ENCODE results near the gene P2RY2. TPM values are rescaled to one million over a fixed set of nuclear protein-coding genes. Genes with fewer than 3 reads are reported as not detected.

Gene P2RY2
- total RNA-seq, 1 donor from 2014 or later: 18.3 TPM

DNA sequence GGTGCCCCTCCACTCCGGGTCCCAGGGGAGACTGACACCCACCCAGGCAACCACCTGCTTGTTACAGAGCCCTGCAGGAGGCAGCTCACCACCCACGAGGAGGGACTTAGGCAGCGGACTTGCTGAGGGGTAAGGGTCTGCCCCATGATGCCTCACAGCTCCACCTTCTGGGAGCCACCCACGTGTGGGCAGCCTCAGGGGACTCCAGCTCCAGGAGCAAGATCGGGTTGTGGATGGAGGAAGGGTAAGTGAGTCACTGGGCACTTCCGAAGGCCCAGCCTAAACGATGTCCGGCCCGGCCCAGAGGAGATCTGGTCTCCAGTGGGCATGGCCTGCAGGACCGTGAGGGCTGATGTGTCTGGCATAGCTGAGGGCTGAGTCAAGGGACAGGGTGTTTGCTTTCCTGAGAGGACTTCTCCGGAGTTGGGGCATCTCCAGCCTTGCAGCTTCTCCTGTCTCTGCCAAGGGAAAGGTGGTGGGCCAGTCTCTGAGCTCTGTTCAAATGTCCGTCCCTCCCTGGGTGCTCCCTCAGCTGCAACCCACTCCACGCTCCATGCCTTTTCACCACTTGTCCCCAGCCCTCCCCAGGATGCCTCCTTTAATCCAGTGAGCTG is 32.3 kb upstream of the P2RY2 start:
- peak overlapping the region in 1 of 2 donors; percentile 11 for H3K4me3 ChIP-seq
- TF ChIP-seq, protein P1, sequence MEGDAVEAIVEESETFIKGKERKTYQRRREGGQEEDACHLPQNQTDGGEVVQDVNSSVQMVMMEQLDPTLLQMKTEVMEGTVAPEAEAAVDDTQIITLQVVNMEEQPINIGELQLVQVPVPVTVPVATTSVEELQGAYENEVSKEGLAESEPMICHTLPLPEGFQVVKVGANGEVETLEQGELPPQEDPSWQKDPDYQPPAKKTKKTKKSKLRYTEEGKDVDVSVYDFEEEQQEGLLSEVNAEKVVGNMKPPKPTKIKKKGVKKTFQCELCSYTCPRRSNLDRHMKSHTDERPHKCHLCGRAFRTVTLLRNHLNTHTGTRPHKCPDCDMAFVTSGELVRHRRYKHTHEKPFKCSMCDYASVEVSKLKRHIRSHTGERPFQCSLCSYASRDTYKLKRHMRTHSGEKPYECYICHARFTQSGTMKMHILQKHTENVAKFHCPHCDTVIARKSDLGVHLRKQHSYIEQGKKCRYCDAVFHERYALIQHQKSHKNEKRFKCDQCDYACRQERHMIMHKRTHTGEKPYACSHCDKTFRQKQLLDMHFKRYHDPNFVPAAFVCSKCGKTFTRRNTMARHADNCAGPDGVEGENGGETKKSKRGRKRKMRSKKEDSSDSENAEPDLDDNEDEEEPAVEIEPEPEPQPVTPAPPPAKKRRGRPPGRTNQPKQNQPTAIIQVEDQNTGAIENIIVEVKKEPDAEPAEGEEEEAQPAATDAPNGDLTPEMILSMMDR (IDR thresholded peaks at IDR 0.05): no peak
- no peaks in the 10 kb centered on the region for H3K36me3 ChIP-seq
- H3K9me3 ChIP-seq: no peaks in the 10 kb centered on the region
- intact Hi-C loops (cut with DNase I): loop anchor here (1.0 to 2.0 kb wide), 4 partner anchors 33 to 104 kb away; partner anchors contain the start of gene P2RY2
- H3K4me1 ChIP-seq: peaks cover 16 to 18% of the 10 kb centered on the region in 2 donors
- no peaks in the 10 kb centered on the region for H3K27me3 ChIP-seq
- peak; percentile 55 to 90 for DNase-seq (ENCODE audit: low spot score in 2 of 2)
- peak overlapping the region; percentile 69 to 77 for H3K27ac ChIP-seq

DNA sequence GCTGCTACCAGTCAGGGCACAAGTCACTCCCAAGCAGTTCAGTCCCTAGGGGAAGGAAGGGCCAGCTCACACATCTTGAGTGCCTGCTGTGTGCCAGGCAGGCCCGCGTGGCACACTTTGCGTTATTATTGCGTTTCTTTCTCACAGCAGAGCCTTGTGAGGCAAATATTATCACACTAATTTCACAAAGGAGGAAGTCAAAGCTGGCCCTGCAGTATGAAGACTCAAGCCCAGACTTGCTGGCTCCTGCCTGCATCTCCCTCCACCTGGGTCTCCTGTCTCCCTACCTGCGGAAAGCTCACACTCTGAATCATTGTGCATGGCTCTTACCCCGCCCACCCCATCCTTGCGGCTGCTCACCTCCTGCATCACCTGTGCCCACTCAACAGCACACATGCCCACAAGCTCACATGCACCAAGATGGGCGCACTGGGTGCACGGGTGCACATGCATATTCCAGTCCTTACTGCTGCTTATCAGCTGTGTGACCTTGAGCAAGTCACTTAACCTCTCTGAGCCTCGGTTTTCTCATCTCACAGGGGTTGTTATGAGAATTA is 31.7 kb upstream of the P2RY2 start:
- TF ChIP-seq, protein P1 (IDR thresholded peaks at IDR 0.05): no peak
- Histone ChIP-seq H3K27me3 (no peaks in the 10 kb centered on the region), H3K4me3 (no peak overlapping the region), H3K36me3 (no peaks in the 10 kb centered on the region), H3K27ac (peak overlapping the region; percentile 69 to 77), H3K4me1 (peaks cover 16 to 18% of the 10 kb centered on the region in 2 donors), H3K9me3 (no peaks in the 10 kb centered on the region)
- intact Hi-C loops (cut with DNase I): loop anchor here (1.0 kb wide), 1 partner anchor 51 kb away; no protein-coding TSS in a partner anchor
- peak in 1 of 2 donors; percentile 79 for DNase-seq (ENCODE audit: low spot score in 2 of 2)

DNA sequence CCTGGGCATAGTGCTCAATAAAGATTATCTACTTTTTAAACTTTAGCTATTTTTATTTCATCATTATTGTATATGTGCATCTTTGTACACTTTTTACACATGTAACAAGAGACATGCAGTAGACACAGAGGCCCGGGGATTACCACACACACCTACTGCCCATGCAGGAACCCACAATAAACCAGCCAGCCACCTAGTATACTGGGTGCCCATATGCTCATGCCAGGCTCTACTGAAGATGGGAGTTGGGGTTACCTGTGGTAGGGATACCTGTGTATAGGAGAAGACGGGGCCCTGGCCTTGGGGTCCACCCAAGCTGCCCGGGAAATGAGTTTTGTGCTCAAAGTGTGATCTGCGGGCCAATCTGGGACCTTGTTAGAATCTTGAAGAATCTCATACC is 31.2 kb upstream of the P2RY2 start:
- peak overlapping the region; percentile 69 to 77 for H3K27ac ChIP-seq
- H3K4me1 ChIP-seq: peaks cover 16 to 18% of the 10 kb centered on the region in 2 donors
- no peaks in the 10 kb centered on the region for H3K36me3 ChIP-seq
- intact Hi-C loops (cut with DNase I): loop anchor here (1.0 kb wide), 1 partner anchor 50 kb away; no protein-coding TSS in a partner anchor
- peak in 1 of 2 donors; percentile 22 for DNase-seq (ENCODE audit: low spot score in 2 of 2)
- H3K4me3 ChIP-seq: no peak overlapping the region
- TF ChIP-seq, protein P1 (IDR thresholded peaks at IDR 0.05): no peak
- H3K9me3 ChIP-seq: no peaks in the 10 kb centered on the region
- no peaks in the 10 kb centered on the region for H3K27me3 ChIP-seq

DNA sequence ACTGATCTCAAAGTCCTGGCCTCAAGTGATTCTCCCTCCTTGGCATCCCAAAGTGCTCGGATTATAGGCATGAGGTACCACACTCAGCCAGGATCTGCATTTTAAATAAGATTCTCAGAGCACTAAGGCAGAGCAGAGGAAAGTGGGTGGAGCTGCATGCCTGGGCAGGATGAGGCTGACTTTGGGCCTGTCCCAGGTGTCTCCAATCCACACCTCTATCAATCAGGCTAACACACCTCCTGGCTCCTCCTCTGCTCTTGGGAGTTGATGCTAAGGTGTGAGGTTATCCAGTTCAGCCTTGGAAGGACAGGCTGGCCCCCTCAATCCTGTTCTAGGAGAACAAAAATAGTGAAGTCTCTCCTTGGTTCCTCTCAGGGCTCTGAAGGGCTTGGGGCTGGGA is 30.2 kb upstream of the P2RY2 start:
- Histone ChIP-seq H3K27ac (peak overlapping the region; percentile 10 to 19), H3K4me1 (peaks cover 16 to 18% of the 10 kb centered on the region in 2 donors), H3K9me3 (no peaks in the 10 kb centered on the region), H3K4me3 (no peak overlapping the region), H3K27me3 (no peaks in the 10 kb centered on the region), H3K36me3 (no peaks in the 10 kb centered on the region)
- TF ChIP-seq, protein P1 (IDR thresholded peaks at IDR 0.05): no peak
- peak in 1 of 2 donors; percentile 37 for DNase-seq (ENCODE audit: low spot score in 2 of 2)
- intact Hi-C loops (cut with DNase I): no loop called here

DNA sequence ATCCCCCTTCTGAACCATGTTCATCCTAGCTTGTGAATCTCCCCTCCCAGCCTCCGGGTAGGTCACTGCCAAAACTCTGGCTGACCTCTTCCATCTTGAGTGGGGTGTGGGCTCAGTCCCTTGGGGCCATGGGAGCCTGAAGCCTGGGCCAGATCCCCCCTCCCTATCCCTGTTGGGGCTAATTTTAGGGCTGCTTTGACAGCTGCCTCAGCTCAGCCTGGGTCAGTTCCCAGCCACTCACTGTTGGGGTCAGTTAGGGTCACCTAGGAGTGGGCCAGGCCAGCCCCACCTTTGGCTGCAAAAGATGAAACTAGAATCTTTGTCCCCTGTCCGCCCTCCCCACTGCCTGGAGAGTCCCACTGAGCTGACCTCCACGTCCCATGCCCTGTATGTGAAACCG is 29.8 kb upstream of the P2RY2 start:
- H3K27me3 ChIP-seq: no peaks in the 10 kb centered on the region
- H3K9me3 ChIP-seq: no peaks in the 10 kb centered on the region
- no peak overlapping the region for H3K4me3 ChIP-seq
- peak in 1 of 2 donors; percentile 57 for DNase-seq (ENCODE audit: low spot score in 2 of 2)
- TF ChIP-seq, protein P1 (IDR thresholded peaks at IDR 0.05): no peak
- no peaks in the 10 kb centered on the region for H3K36me3 ChIP-seq
- intact Hi-C loops (cut with DNase I): no loop called here
- H3K27ac ChIP-seq: peak overlapping the region; percentile 10 to 19
- H3K4me1 ChIP-seq: peaks cover 16 to 18% of the 10 kb centered on the region in 2 donors

Data from ascending aorta (tissue), 2 donors.